AG09319 (cell line): ENCODE measurements around the gene OPCML.

ENCODE experiments used
- DNase-seq: peaks from one replicate; pipeline ENCODE4 v3.0.0-alpha.2; 2010; ENCODE audit warnings: low read depth; ENCODE audit errors: extremely low read depth
- TF ChIP-seq, protein P1 (sequence below): IDR thresholded peaks from 2 replicates; pipeline ENCODE4 v1.5.1; 2011; ENCODE audit warnings: low read depth, mild to moderate bottlenecking, inconsistent platforms, low read length, moderate library complexity

The OPCML gene

DNA sequence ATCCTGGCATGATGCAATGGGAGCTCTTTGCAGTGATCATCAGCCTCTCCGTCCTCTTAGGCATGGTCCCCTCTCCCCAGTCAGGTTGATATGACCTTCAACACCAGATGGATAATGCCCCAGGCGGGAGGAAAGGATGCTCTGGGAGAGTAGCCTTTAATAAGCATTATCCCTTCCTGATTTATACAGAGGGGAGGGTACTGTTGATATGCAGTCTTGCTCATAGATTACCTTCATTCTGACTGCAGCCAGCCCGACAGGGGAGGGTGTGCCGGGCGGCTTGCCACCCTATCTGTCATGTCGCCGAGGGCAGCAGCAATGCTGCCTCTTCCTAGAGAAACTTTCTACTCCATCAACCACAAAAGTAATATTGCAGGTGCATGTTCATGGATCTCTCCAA lies 497.4 kb downstream of the OPCML start:
- TF ChIP-seq, protein P1, sequence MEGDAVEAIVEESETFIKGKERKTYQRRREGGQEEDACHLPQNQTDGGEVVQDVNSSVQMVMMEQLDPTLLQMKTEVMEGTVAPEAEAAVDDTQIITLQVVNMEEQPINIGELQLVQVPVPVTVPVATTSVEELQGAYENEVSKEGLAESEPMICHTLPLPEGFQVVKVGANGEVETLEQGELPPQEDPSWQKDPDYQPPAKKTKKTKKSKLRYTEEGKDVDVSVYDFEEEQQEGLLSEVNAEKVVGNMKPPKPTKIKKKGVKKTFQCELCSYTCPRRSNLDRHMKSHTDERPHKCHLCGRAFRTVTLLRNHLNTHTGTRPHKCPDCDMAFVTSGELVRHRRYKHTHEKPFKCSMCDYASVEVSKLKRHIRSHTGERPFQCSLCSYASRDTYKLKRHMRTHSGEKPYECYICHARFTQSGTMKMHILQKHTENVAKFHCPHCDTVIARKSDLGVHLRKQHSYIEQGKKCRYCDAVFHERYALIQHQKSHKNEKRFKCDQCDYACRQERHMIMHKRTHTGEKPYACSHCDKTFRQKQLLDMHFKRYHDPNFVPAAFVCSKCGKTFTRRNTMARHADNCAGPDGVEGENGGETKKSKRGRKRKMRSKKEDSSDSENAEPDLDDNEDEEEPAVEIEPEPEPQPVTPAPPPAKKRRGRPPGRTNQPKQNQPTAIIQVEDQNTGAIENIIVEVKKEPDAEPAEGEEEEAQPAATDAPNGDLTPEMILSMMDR: no peak

GRCh38 chr11:133029107-133029506 lies 503.2 kb downstream of the OPCML start:
- TF ChIP-seq, protein P1: no peak
- DNase-seq: no peak

More for the DNA sequence above, 497.4 kb downstream of the OPCML start:
- no peak for DNase-seq

DNA sequence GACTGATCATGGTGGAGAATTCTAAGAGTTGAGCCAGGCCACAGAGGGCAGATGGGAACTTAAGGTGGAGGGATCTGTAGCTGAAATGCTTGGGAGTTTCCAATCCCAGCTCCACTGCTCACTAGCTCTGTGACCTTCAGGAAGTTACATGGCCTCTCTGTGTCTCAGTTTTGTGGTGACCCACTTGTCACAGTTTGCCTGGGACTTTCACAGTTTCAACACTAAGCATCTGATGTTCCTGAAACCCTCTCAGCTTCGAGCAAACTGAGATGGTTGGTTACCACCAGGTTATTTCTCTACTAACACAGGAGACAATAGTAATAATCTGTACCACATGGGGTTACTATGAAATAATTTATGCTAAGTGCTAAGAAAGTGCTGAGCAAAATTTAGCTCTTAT lies 505.3 kb downstream of the OPCML start:
- TF ChIP-seq, protein P1: no peak
- DNase-seq: no peak

DNA sequence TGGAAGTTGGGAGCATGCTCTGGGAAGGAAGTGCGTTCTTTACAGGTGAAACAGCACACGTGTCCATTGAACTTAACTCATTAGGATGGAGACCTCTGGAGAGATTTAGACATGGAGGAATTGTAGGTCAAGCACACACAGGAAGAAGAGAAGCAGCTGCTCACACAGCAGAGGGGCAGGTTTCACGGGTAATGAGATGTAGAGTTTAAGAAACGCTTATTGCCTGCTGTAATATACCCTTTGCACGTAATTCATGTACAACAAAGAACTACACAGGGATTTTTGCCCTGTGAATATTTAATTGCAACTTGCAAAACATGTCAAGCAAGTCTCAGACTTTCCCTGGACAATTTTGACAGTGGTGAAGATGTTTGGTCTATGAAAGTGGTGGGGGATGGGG lies 508.0 kb downstream of the OPCML start:
- no peak for DNase-seq
- TF ChIP-seq, protein P1: no peak

GRCh38 chr11:133023232-133023631 lies 509.1 kb downstream of the OPCML start:
- TF ChIP-seq, protein P1: no peak
- no peak for DNase-seq

- TF ChIP-seq, protein P1: no peak
- DNase-seq: no peak
These were observed 510.7 kb downstream of the OPCML start for GRCh38 chr11:133021553-133021952.

DNA sequence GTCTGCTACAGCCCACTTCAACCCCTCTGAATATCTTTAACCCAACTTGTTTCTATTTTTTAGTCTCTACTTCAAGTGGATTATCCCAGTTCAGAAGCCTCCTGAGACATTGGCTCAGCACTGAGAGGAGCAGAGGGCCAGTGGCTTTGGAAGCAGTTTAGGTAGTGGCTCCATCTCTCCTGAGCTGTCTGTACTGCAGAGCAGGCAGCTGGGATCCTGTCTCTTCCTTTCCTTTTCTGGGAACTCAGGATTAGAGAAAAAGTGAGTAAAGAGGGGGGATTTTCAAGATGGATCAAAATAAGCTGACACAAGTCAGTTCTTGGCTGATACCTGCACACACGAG lies 512.0 kb downstream of the OPCML start:
- no peak for DNase-seq
- TF ChIP-seq, protein P1: no peak
